ENCODE results near the gene CEBPE.
A peak's percentile ranks its signal among the peaks of the same experiment; 100 is the strongest.

Gene CEBPE

GRCh38 chr14:23074906-23075305 lies 44.1 kb downstream of the CEBPE start:
- DNase-seq: no peak

- no peak for DNase-seq
Measured at GRCh38 chr14:23071921-23072539, 47.0 kb downstream of the CEBPE start.

DNA sequence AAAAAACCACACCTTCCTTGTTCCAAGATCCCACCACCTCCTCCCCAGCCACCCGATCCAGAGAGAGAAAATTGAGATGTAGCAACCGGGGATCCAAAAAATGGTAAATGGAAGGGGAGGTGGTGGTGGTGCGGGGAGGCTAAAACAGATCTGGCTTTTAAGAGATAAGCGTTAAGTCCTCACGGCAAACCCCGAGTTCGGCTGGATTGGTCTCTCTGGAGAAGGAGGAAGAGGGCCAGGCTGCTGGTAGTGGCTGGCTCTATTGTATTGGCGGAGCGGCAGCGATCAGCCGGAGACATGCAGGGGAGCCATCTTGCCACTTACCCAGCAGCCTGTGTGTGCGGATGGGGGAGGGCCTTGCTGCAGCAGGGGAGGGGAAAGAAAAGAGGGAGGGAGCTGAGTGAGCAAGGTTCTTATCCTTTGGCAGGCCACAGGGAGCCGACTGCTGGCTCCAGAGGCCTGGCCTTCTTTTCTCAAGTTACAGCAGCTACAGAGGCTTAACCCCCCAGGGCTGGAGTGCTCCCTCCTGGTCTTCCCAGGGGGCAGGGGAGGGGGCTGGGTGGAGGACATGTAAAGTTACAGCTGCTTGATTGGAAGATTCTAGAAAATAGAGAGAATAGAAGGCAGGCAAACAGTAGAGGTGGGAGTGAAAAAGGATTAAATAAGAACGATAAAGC lies 47.7 kb downstream of the CEBPE start:
- DNase-seq: peak; percentile 81 to 89 (median 84)

DNA sequence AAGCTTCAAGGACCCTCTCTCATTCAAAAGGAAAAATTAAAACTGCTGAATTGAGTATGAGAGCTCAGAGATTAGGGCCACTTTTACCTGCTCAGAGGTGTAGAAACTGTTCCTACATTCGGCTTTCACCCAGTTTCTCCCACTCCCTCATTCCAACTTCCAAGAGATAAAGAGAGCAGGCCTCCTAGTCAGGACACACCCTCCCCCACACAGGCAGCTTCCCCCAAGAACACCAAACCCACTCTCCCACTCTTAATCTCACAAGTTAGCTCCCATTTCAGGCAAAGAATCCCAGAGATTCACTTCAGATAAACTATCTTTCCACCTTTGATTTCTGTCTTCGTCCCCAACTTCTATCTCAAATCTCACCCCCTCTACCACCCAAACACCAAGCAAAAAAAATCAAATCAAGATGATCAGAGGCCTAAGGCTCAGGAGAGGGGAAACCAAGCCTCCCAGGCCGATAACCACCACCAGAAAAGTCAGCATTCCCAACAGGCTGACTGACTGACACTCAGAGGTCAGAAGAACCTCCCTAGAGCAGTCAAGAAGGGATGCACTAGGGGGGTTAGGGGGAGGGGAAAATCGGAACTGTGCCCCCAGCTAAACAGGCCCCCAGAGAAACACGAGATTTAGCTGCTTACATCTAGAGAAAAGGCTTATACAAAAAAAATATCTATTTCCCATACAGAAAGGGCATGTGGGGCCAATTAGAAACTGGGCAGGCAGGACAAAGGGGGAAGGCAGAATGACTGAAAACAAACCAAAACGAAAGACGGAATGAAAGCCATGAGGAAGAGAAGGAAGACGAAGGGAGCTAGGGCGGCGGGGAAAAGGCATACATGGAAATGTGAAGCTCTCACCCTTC lies 48.6 kb downstream of the CEBPE start:
- peak in 1 of 3 donors; percentile 15 for DNase-seq

DNA sequence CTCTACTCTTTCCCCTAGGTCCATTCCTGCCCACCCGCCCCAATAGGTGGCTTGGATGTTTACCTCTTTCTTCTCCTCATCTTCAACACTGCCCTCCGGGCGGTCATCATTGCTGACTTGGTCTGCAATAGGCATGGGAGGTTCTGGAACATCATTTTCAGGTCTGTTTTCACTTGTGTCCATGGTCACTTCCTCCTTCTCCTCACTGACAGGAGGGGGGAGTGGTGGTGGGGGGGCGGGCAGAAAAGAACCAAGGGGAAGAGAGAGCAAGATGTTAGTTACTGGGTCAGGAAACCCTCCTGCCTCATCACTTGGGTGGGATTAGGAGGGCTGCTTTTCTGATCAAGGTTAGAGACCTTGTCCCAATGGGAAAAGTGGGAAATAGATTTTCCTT lies 49.6 kb downstream of the CEBPE start:
- DNase-seq: no peak

DNA sequence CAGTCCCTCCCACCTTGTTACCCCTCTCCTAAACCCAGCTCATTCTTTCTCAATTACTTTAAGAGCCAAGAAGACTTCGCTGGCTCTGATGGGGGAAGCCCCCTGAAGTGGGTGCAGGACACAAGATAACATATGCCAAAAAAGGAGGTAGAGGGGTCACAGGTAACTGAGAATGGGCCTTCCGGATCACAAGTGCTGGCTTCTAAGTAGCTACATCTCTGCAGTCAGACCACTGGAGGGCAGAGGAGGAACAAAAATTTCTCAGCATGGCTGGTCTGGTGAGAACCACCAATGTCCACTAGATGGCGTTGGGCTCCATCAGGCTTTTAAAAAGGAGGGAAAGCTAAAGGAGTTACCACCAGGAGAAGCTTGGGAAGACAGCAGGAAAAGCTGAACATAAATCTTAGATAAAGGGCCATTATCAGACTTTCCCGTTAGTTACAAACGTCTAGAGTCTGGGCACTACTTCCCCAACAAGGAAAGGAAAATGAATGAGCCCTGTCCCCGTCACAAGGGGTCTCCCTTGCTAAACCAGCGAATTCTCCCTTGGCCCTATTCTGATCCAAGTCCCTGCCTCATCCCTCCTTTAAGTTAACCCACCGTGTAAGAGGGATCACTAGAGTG lies 50.2 kb downstream of the CEBPE start:
- peak; percentile 89 to 93 (median 91) for DNase-seq

DNA sequence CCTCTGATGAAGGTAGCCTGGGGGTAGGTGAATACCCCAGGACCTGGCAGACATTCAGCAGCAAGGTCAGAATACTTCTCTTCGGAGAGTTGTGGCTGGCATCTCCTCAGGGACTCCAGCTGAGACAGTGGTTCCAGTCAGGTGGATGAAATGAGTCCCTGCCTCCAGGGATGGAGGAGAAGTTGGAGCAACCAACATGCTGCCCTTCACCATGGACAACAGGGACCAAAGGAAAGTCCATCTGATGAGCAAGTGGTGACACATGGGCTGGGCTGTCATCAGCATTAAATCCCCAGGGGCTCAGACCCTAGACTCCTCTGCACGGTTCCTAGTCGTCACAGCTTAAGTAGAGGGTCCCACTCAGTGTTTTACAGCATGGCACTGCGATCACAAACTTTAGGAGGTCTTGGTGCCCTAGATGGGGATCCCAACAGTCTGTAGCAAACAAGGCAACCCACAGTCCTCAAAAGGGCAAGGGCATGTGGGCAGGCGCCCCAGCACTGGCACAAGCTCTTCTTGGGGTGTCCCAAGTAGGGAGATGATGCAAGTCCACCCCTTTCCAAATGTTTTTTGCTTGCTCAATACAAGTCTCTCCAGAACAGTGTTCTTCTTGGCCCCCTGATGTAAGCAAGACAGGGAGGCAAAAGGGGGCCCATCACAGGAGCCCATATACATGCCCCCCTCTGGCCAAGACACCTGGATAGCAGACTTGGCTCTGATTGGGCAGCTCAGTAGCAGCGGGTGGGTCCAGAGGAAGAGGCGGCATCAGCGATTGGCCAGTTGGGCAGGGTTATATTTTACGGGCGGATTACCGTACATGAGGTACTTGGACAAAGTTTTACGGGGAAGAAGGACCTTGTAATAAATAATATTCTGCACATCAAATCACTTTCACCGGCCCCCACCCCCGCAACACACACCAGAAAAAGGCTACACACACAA lies 50.9 kb downstream of the CEBPE start:
- no peak for DNase-seq
